ENCODE results near the gene TLR3. TPM values are rescaled to one million over a fixed set of nuclear protein-coding genes. Genes with fewer than 3 reads are reported as not detected.
A peak's percentile ranks its signal among the peaks of the same experiment; 100 is the strongest.

The TLR3 gene
- total RNA-seq: 10 to 100 TPM in 1 of 10 donors, 1 to 10 TPM in 9; 2.8 to 19.7 (median 4.0) TPM
- polyA plus RNA-seq: under 1 TPM; 0.66 to 0.83 TPM
- long read RNA-seq, donor 1, full-length matches to known transcripts: 3 of 3 reads
- long read RNA-seq, donor 1, partial matches to known transcripts: 0 of 3 reads
- long read RNA-seq, donor 1, other reads (novel, unspliced or antisense): 0 of 3 reads
- long read RNA-seq, donor 2, full-length matches to known transcripts: 1 of 2 reads
- long read RNA-seq, donor 2, partial matches to known transcripts: 0 of 2 reads
- long read RNA-seq, donor 2, other reads (novel, unspliced or antisense): 1 of 2 reads
- long read RNA-seq, donor 3, full-length matches to known transcripts: 3 of 3 reads
- long read RNA-seq, donor 3, partial matches to known transcripts: 0 of 3 reads
- long read RNA-seq, donor 3, other reads (novel, unspliced or antisense): 0 of 3 reads

GRCh38 chr4:186068581-186069348 is at the start of gene TLR3:
TSS of gene TLR3 (plus strand) at chr4:186069156. CDS start at chr4:186076620, 7,464 bp downstream.
- no peaks in the 10 kb centered on the region for H3K36me3 ChIP-seq
- 3 to 14% methylated on average over 12 of the region's 12 CpGs for WGBS, 2 donors
- no peaks in the 10 kb centered on the region for H3K27me3 ChIP-seq
- peak within 1 kb of the TSS in 9 of 10 donors; percentile 17 to 72 (median 64) for H3K27ac ChIP-seq
- peak within 1 kb of the TSS; percentile 36 to 68 (median 55) for H3K4me3 ChIP-seq
- DNase-seq (no peak), ATAC-seq (peak; percentile 31 to 63 (median 48))
- TF ChIP-seq CTCF (IDR thresholded peaks at IDR 0.05): no peak
- no peaks in the 10 kb centered on the region for H3K9me3 ChIP-seq
- peaks cover 0 to 21% (median 12%) of the 10 kb centered on the region in 9 donors for H3K4me1 ChIP-seq
- intact Hi-C loops (cut with DNase I): loop anchor here in 9 of 10 donors (2.0 to 10.0 kb wide), 7 partner anchors 64 to 126 kb away; partner anchors contain the start of gene CYP4V2 (in 3 of the 9)

GRCh38 chr4:186019269-186019668 is 49.7 kb upstream of the TLR3 start:
- intact Hi-C loops (cut with DNase I): loop anchor here in 5 of 10 donors (5.0 to 10.0 kb wide), 8 partner anchors 94 to 377 kb away; partner anchors contain the start of gene SORBS2 (in 1 of the 5)
- peaks cover 0 to 11% (median 0%) of the 10 kb centered on the region in 11 donors for H3K9me3 ChIP-seq
- no peak overlapping the region for H3K27ac ChIP-seq
- H3K27me3 ChIP-seq: no peaks in the 10 kb centered on the region
- peaks cover 0 to 21% (median 8%) of the 10 kb centered on the region in 9 donors for H3K4me1 ChIP-seq
- H3K4me3 ChIP-seq: no peak overlapping the region
- H3K36me3 ChIP-seq: no peaks in the 10 kb centered on the region
- ATAC-seq (no peak), DNase-seq (no peak)
- TF ChIP-seq CTCF (IDR thresholded peaks at IDR 0.05): no peak

- H3K27me3 ChIP-seq: no peaks in the 10 kb centered on the region
- 86% methylated on average over 17 of the region's 17 CpGs for WGBS, 2 donors
- DNase-seq: no peak
- H3K4me3 ChIP-seq: no peak overlapping the region
- H3K27ac ChIP-seq: peak overlapping the region in 2 of 10 donors; percentile 43 to 68
- ATAC-seq: peak in 4 of 8 donors; percentile 3 to 9 (median 8)
- H3K4me1 ChIP-seq: peaks cover 0 to 17% (median 8%) of the 10 kb centered on the region in 9 donors
- no peak for TF ChIP-seq CTCF (IDR thresholded peaks at IDR 0.05)
- H3K36me3 ChIP-seq: no peaks in the 10 kb centered on the region
- H3K9me3 ChIP-seq: peaks cover 0 to 11% (median 0%) of the 10 kb centered on the region in 11 donors
- intact Hi-C loops (cut with DNase I): loop anchor here in 8 of 10 donors (2.0 to 10.0 kb wide), 4 partner anchors 245 to 379 kb away; no protein-coding TSS in a partner anchor
Measured at GRCh38 chr4:186020106-186020792, 48.7 kb upstream of the TLR3 start.

Measured in heart right ventricle (tissue), 16 donors.